ENCODE measurements around the gene MAP4K1. TPM values are rescaled to one million over a fixed set of nuclear protein-coding genes. Genes with fewer than 3 reads are reported as not detected.

Gene MAP4K1
- total RNA-seq, 4 donors from 2014 or later, result 0.68 to 2.8 (median 1.8) TPM

GRCh38 chr19:38664503-38665211 lies 46.9 kb upstream of the MAP4K1 start:
- peak overlapping the region; percentile 8 for H3K4me3 ChIP-seq
- no peak for TF ChIP-seq POLR2A (IDR thresholded peaks at IDR 0.05)
- TF ChIP-seq EP300 (IDR thresholded peaks at IDR 0.05), result no peak
- no peak for TF ChIP-seq CTCF (IDR thresholded peaks at IDR 0.05)
- TF ChIP-seq POLR2AphosphoS5 (IDR thresholded peaks at IDR 0.05), result no peak
- peaks cover 92% of the 10 kb centered on the region for H3K4me1 ChIP-seq
- DNase-seq (ENCODE audit: low spot score in 2 of 2), result no peak
- no peaks in the 10 kb centered on the region for H3K36me3 ChIP-seq
- no peaks in the 10 kb centered on the region for H3K27me3 ChIP-seq
- H3K27ac ChIP-seq, result peak overlapping the region; percentile 96
- WGBS, result 41% methylated on average over 6 of the region's 7 CpGs
- no peaks in the 10 kb centered on the region for H3K9me3 ChIP-seq

GRCh38 chr19:38663957-38664502 lies 46.3 kb upstream of the MAP4K1 start:
- no peaks in the 10 kb centered on the region for H3K36me3 ChIP-seq
- 33% methylated on average over 10 of the region's 19 CpGs for WGBS
- H3K4me3 ChIP-seq, result peak overlapping the region; percentile 8
- H3K27me3 ChIP-seq, result no peaks in the 10 kb centered on the region
- no peaks in the 10 kb centered on the region for H3K9me3 ChIP-seq
- no peak for DNase-seq (ENCODE audit: low spot score in 2 of 2)
- peaks cover 93% of the 10 kb centered on the region for H3K4me1 ChIP-seq
- H3K27ac ChIP-seq, result peak overlapping the region; percentile 96
- peak in 1 of 3 donors; percentile 22 for TF ChIP-seq POLR2AphosphoS5 (IDR thresholded peaks at IDR 0.05)
- TF ChIP-seq CTCF (IDR thresholded peaks at IDR 0.05), result no peak
- peak; percentile 54 for TF ChIP-seq EP300 (IDR thresholded peaks at IDR 0.05)

GRCh38 chr19:38663156-38663651 lies 45.5 kb upstream of the MAP4K1 start:
- H3K27me3 ChIP-seq, result no peaks in the 10 kb centered on the region
- H3K9me3 ChIP-seq, result no peaks in the 10 kb centered on the region
- H3K36me3 ChIP-seq, result no peaks in the 10 kb centered on the region
- WGBS, result 92% methylated on average over 21 of the region's 22 CpGs
- H3K4me3 ChIP-seq, result no peak overlapping the region
- peak overlapping the region; percentile 96 for H3K27ac ChIP-seq
- DNase-seq (ENCODE audit: low spot score in 2 of 2), result no peak
- peaks cover 99% of the 10 kb centered on the region for H3K4me1 ChIP-seq
- no peak for TF ChIP-seq CTCF (IDR thresholded peaks at IDR 0.05)
- no peak for TF ChIP-seq EP300 (IDR thresholded peaks at IDR 0.05)
- no peak for TF ChIP-seq POLR2AphosphoS5 (IDR thresholded peaks at IDR 0.05)
- no peak for TF ChIP-seq POLR2A (IDR thresholded peaks at IDR 0.05)

GRCh38 chr19:38662537-38663155 lies 44.9 kb upstream of the MAP4K1 start:
- WGBS, result 66% methylated on average over 7 of the region's 7 CpGs
- Histone ChIP-seq H3K4me3 (peak overlapping the region; percentile 14), H3K27me3 (no peaks in the 10 kb centered on the region), H3K36me3 (no peaks in the 10 kb centered on the region), H3K27ac (peak overlapping the region; percentile 96), H3K9me3 (no peaks in the 10 kb centered on the region), H3K4me1 (peaks cover 99% of the 10 kb centered on the region)
- no peak for DNase-seq (ENCODE audit: low spot score in 2 of 2)
- TF ChIP-seq CTCF (IDR thresholded peaks at IDR 0.05), result no peak
- no peak for TF ChIP-seq POLR2AphosphoS5 (IDR thresholded peaks at IDR 0.05)
- TF ChIP-seq EP300 (IDR thresholded peaks at IDR 0.05), result no peak
- TF ChIP-seq POLR2A (IDR thresholded peaks at IDR 0.05), result no peak

GRCh38 chr19:38661996-38662395 lies 44.2 kb upstream of the MAP4K1 start:
- 46% methylated on average over 1 of the region's 1 CpG for WGBS
- Histone ChIP-seq H3K27me3 (no peaks in the 10 kb centered on the region), H3K9me3 (no peaks in the 10 kb centered on the region), H3K4me3 (peak overlapping the region; percentile 14), H3K36me3 (no peaks in the 10 kb centered on the region), H3K4me1 (peaks cover 99% of the 10 kb centered on the region), H3K27ac (peak overlapping the region; percentile 96)
- peak; percentile 12 to 57 (median 55) for TF ChIP-seq POLR2AphosphoS5 (IDR thresholded peaks at IDR 0.05)
- no peak for TF ChIP-seq POLR2A (IDR thresholded peaks at IDR 0.05)
- DNase-seq (ENCODE audit: low spot score in 2 of 2), result no peak

Measured in suprapubic skin (tissue), 4 donors.